ENCODE results near the gene ADARB1.

ADARB1 gene

GRCh38 chr21:45172420-45172819 lies 98.0 kb downstream of the ADARB1 start:
- DNase-seq (ENCODE audit: low read depth) = no peak

- DNase-seq (ENCODE audit: low read depth) = no peak
These were observed 101.1 kb downstream of the ADARB1 start for GRCh38 chr21:45175326-45176095.

GRCh38 chr21:45176141-45176540 lies 101.8 kb downstream of the ADARB1 start:
- DNase-seq (ENCODE audit: low read depth) = no peak

GRCh38 chr21:45177039-45177438 lies 102.7 kb downstream of the ADARB1 start:
- no peak for DNase-seq (ENCODE audit: low read depth)

- DNase-seq (ENCODE audit: low read depth) = no peak
These were observed 103.8 kb downstream of the ADARB1 start for GRCh38 chr21:45178070-45178608.

- DNase-seq (ENCODE audit: low read depth) = no peak
These were observed 104.6 kb downstream of the ADARB1 start for GRCh38 chr21:45178971-45179370.

- DNase-seq (ENCODE audit: low read depth) = no peak
These were observed 105.3 kb downstream of the ADARB1 start for GRCh38 chr21:45179568-45180245.

- no peak for DNase-seq (ENCODE audit: low read depth)
These were observed 105.8 kb downstream of the ADARB1 start for GRCh38 chr21:45180246-45180599.

- DNase-seq (ENCODE audit: low read depth) = no peak
These were observed 108.6 kb downstream of the ADARB1 start for GRCh38 chr21:45182958-45183357.

GRCh38 chr21:45183852-45184251 lies 109.5 kb downstream of the ADARB1 start:
- no peak for DNase-seq (ENCODE audit: low read depth)

GRCh38 chr21:45184869-45185268 lies 110.5 kb downstream of the ADARB1 start:
- DNase-seq (ENCODE audit: low read depth) = no peak

- DNase-seq (ENCODE audit: low read depth) = no peak
These were observed 112.3 kb downstream of the ADARB1 start for GRCh38 chr21:45186709-45187108.

GRCh38 chr21:45187646-45188045 lies 113.3 kb downstream of the ADARB1 start:
- no peak for DNase-seq (ENCODE audit: low read depth)

GRCh38 chr21:45190013-45190412 lies 115.6 kb downstream of the ADARB1 start:
- DNase-seq (ENCODE audit: low read depth) = no peak

- DNase-seq (ENCODE audit: low read depth) = no peak
These were observed 118.0 kb downstream of the ADARB1 start for GRCh38 chr21:45192332-45192731.

GRCh38 chr21:45196620-45197019 lies 122.2 kb downstream of the ADARB1 start:
- DNase-seq (ENCODE audit: low read depth) = no peak

- DNase-seq (ENCODE audit: low read depth) = no peak
These were observed 124.8 kb downstream of the ADARB1 start for GRCh38 chr21:45199201-45199600.

GRCh38 chr21:45200031-45200430 lies 125.7 kb downstream of the ADARB1 start:
- no peak for DNase-seq (ENCODE audit: low read depth)

GRCh38 chr21:45200581-45201296 lies 126.4 kb downstream of the ADARB1 start:
- DNase-seq (ENCODE audit: low read depth) = no peak

- DNase-seq (ENCODE audit: low read depth) = no peak
These were observed 128.0 kb downstream of the ADARB1 start for GRCh38 chr21:45202344-45202743.

- no peak for DNase-seq (ENCODE audit: low read depth)
These were observed 128.5 kb downstream of the ADARB1 start for GRCh38 chr21:45202889-45203288.

GRCh38 chr21:45203983-45204382 lies 129.6 kb downstream of the ADARB1 start:
- DNase-seq (ENCODE audit: low read depth) = no peak

GRCh38 chr21:45204395-45204794 lies 130.0 kb downstream of the ADARB1 start:
- DNase-seq (ENCODE audit: low read depth) = no peak

Data from stimulated activated CD8-positive, alpha-beta memory T cell treated with anti-CD3 and anti-CD28 coated beads, Interleukin-4, amount 100 ng/mL, for 24 hours (primary cell).